Adrenal gland (tissue), 12 donors: ENCODE data around the gene CALCB. TPM values are rescaled to one million over a fixed set of nuclear protein-coding genes. Genes with fewer than 3 reads are reported as not detected.

Experiments
- DNase-seq, 7 donors: peaks; one replicate each; pipeline ENCODE4 v3.0.0-alpha.2; 2019 to 2020
- H3K27ac ChIP-seq, 5 donors: fragments of 200-600 bp; sonication (generic) in 4 of 5; 1 replicate in 3 of 5; 2 replicates in 2 of 5; pipeline versions ENCODE4 v1.5.1 to v1.8.0; 2016 to 2020; ENCODE audit warnings: mild to moderate bottlenecking in 1 of 5
- H3K27me3 ChIP-seq: fragments of 200-600 bp; 2 replicates; pipeline ENCODE4 v1.8.0; 2021
- H3K36me3 ChIP-seq, 2 donors: fragments of 200-600 bp; replicated peaks in 1 of 2; 1 replicate in 1 of 2; 2 replicates in 1 of 2; pipeline versions ENCODE4 v1.5.1 to v1.8.0; 2018 to 2022
- H3K4me1 ChIP-seq, 2 donors: fragments of 200-600 bp; replicated peaks in 1 of 2; 1 replicate in 1 of 2; 2 replicates in 1 of 2; pipeline versions ENCODE4 v1.5.1 to v1.8.0; 2018 to 2021
- H3K4me3 ChIP-seq, 4 donors: fragments of 200-600 bp; sonication (generic) in 3 of 4; one replicate each; pipeline ENCODE4 v1.5.1; 2016 to 2018
- H3K9me3 ChIP-seq, 3 donors: fragments of 200-600 bp; sonication (generic) in 1 of 3; replicated peaks in 1 of 3; 1 replicate in 2 of 3; 2 replicates in 1 of 3; pipeline versions ENCODE4 v1.5.1 to v1.8.0; 2016 to 2021
- CTCF ChIP-seq, 6 experiments: fragments of 450-650 bp in 4 of 6; fragments of 200-600 bp in 2 of 6; sonication (generic) in 1 of 6; IDR thresholded peaks; 1 replicate in 5 of 6; 2 replicates in 1 of 6; pipeline versions ENCODE4 v1.5.1 to v1.8.0; 2016 to 2021; ENCODE audit warnings: antibody characterized with exemption in 6 of 6, mild to moderate bottlenecking in 2 of 6, moderate library complexity in 1 of 6
- POLR2A ChIP-seq, 2 donors: fragments of 450-650 bp; IDR thresholded peaks; one replicate each; pipeline ENCODE4 v1.6.1; 2017; ENCODE audit warnings: antibody characterized with exemption in 2 of 2, mild to moderate bottlenecking in 2 of 2, moderate library complexity in 1 of 2
- WGBS, 4 donors: extraction: QIAGEN DNeasy Blood & Tissue Kit in 2 of 4; methylation state at CpG; one replicate each; pipeline versions ENCODE4 v1.1.5 to v1.1.7; 2013 to 2017; 5-methylcytosine and 5-hydroxymethylcytosine counted together
- intact Hi-C, 2 donors: fragments of 100-400 bp; cut with DNase I; formaldehyde crosslinking; loops; one replicate each; pipeline versions ENCODE4 v1.14.1 to v1.15.0; 2022 to 2023
- polyA plus RNA-seq, 3 donors: library from polyadenylated mRNA; stranded (reverse); fragments of 200-250 nt in 2 of 3; fragments of 350-450 nt in 1 of 3; fragmentation: Illumina TruSeq in 1 of 3; extraction: RNeasy Lipid Tissue Mini Kit (QIAGEN cat#74804) in 1 of 3; gene quantifications; one replicate each; pipeline ENCODE4 v1.2.3, GENCODE V29; 2013 to 2014
- total RNA-seq, 9 donors: library from RNA; depleted of rRNA in 4 of 9; stranded (reverse); fragments of >200 nt in 4 of 9; fragments of 120-200 nt in 1 of 9; fragmentation: NEBNext Ultra II Directional in 1 of 9; extraction: Animal tissue kit (Norgen Biotek cat#: 25700) in 1 of 9; gene quantifications; one replicate each; pipeline versions ENCODE4 v1.1.0 to v1.2.4, GENCODE V29; 2013 to 2023
- donor health status: healthy with polysubstance abuse.
- donor health status: Bipolar disorder and iron deficiency.
- donor health status: DM: yes; HTN: yes; CAD: no.
- donor health status: DM: no; HTN: no; CAD: no.
- donor health status: DM: no; HTN: no; CAD: no.
- donor health status: DM: yes; HTN: yes; CAD: no.

CALCB gene
- total and polyA plus RNA-seq, 12 donors, result 0.07 to 0.28 (median 0.10) TPM; not detected in 8

- H3K27me3 ChIP-seq, result no peaks in the 10 kb centered on the region
- TF ChIP-seq POLR2A (IDR thresholded peaks at IDR 0.05), result no peak
- no peak for TF ChIP-seq CTCF (IDR thresholded peaks at IDR 0.05)
- 67 to 79% (median 70%) methylated on average over 6 of the region's 6 CpGs for WGBS, 4 donors
- no peaks in the 10 kb centered on the region for H3K36me3 ChIP-seq
- DNase-seq, result no peak
- no peak overlapping the region for H3K4me3 ChIP-seq
- intact Hi-C loops, result no loop called here
- no peak overlapping the region for H3K27ac ChIP-seq
- no peaks in the 10 kb centered on the region for H3K4me1 ChIP-seq
- no peaks in the 10 kb centered on the region for H3K9me3 ChIP-seq
Observed at GRCh38 chr11:15127341-15127740, 53.9 kb downstream of the CALCB start.

Other genes with a start within 250 kb of the CALCB start
- gene CYP2R1, start 181.4 kb upstream of the CALCB start, total RNA-seq, result 10 to 100 TPM in 2 of 9 donors, 1 to 10 TPM in 7; 5.7 to 29.7 (median 8.4) TPM
- 10 to 100 TPM; 17.0 to 58.5 (median 19.9) TPM for gene CYP2R1, start 181.4 kb upstream of the CALCB start, polyA plus RNA-seq
- 1 to 10 TPM in 1 of 9 donors, under 1 TPM in 1, not detected in 7; 0.95 to 2.2 TPM for gene CALCA, start 101.2 kb upstream of the CALCB start, total RNA-seq
- under 1 TPM in 1 of 3 donors, not detected in 2; 0.34 TPM for gene CALCA, start 101.2 kb upstream of the CALCB start, polyA plus RNA-seq
- gene INSC, start 41.3 kb downstream of the CALCB start, total RNA-seq, result under 1 TPM in 5 of 9 donors, not detected in 4; 0.11 to 0.83 (median 0.67) TPM
- 1 to 10 TPM in 1 of 3 donors, under 1 TPM in 2; 0.18 to 1.4 (median 0.54) TPM for gene INSC, start 41.3 kb downstream of the CALCB start, polyA plus RNA-seq